A549 (cell line): ENCODE measurements around the gene INVS.

Experiments
- CHD2 ChIP-seq: fragments of 150-350 bp; IDR thresholded peaks from 2 replicates; pipeline ENCODE4 v1.6.1; 2014; ENCODE audit warnings: low read length; ENCODE audit not compliant: partially characterized antibody
- HOXA7 ChIP-seq: fragments of 250-450 bp; sonication (Bioruptor Pico); IDR thresholded peaks from 2 replicates; pipeline ENCODE4 v1.5.0; 2020; ENCODE audit warnings: mild to moderate bottlenecking, moderate library complexity
- POLR2A ChIP-seq: IDR thresholded peaks from 2 replicates; pipeline ENCODE4 v1.6.1; 2012; ENCODE audit warnings: mild to moderate bottlenecking, low read length
- ZFP36 ChIP-seq: fragments of 450-650 bp; IDR thresholded peaks from 2 replicates; pipeline ENCODE4 v1.6.1; 2014; ENCODE audit warnings: borderline replicate concordance; ENCODE audit not compliant: partially characterized antibody
- TF ChIP-seq, protein P1 (sequence below): fragments of >200 bp; sonication (Bioruptor Twin); formaldehyde crosslinking; IDR thresholded peaks from 3 replicates; pipeline ENCODE4 v1.5.1; 2016
- TF ChIP-seq, protein P2 (sequence below): fragments of 450-650 bp; IDR thresholded peaks from 2 replicates; pipeline ENCODE4 v1.6.1; 2014; ENCODE audit warnings: antibody characterized with exemption

DNA sequence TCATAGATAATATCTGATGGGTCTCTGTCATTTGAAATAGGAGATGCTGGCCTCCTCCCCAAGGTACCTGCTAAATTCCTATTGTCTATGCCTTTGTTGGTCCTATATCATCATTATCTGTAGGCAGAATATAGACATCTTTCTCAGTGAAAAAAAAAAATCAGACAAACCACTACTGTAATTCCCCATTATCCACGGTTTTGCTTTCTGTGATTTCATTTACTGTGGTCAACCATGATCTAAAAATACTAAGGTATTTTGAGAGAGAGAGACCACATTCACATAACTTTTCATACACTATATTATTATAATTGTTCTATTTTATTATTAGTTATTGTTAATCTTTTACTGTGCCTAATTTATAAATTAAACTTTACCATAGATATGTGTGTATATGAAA, 122.5 kb downstream of the INVS start:
- TF ChIP-seq, protein P1, sequence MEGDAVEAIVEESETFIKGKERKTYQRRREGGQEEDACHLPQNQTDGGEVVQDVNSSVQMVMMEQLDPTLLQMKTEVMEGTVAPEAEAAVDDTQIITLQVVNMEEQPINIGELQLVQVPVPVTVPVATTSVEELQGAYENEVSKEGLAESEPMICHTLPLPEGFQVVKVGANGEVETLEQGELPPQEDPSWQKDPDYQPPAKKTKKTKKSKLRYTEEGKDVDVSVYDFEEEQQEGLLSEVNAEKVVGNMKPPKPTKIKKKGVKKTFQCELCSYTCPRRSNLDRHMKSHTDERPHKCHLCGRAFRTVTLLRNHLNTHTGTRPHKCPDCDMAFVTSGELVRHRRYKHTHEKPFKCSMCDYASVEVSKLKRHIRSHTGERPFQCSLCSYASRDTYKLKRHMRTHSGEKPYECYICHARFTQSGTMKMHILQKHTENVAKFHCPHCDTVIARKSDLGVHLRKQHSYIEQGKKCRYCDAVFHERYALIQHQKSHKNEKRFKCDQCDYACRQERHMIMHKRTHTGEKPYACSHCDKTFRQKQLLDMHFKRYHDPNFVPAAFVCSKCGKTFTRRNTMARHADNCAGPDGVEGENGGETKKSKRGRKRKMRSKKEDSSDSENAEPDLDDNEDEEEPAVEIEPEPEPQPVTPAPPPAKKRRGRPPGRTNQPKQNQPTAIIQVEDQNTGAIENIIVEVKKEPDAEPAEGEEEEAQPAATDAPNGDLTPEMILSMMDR, result no peak
- TF ChIP-seq CHD2 (no peak), ZFP36 (no peak), HOXA7 (CRISPR knock-in tag) (no peak), POLR2A (no peak)
- TF ChIP-seq, protein P2, sequence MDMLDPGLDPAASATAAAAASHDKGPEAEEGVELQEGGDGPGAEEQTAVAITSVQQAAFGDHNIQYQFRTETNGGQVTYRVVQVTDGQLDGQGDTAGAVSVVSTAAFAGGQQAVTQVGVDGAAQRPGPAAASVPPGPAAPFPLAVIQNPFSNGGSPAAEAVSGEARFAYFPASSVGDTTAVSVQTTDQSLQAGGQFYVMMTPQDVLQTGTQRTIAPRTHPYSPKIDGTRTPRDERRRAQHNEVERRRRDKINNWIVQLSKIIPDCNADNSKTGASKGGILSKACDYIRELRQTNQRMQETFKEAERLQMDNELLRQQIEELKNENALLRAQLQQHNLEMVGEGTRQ, result no peak
